ENCODE data around the gene SPDYE16.
"Not testable (repeated sequence)": the region's sequence is repeated elsewhere in the genome, so short reads cannot be mapped to it uniquely, and the experiment has no call there.

GRCh38 chr7:76575919-76576655, 33.0 kb upstream of the SPDYE16 start:
- not testable (repeated sequence) for TF ChIP-seq FOXK2 (IDR thresholded peaks at IDR 0.05); LEF1 (IDR thresholded peaks at IDR 0.05; ENCODE audit: borderline replicate concordance); HDGF (IDR thresholded peaks at IDR 0.05; ENCODE audit: borderline replicate concordance); BHLHE40 (IDR thresholded peaks at IDR 0.05; ENCODE audit: borderline replicate concordance); SP1 (IDR thresholded peaks at IDR 0.05); FOXM1 (IDR thresholded peaks at IDR 0.05; ENCODE audit: borderline replicate concordance); TARDBP (IDR thresholded peaks at IDR 0.05); NFRKB (IDR thresholded peaks at IDR 0.05); L3MBTL2 (conservative IDR thresholded peaks at IDR 0.05)

Measured in HEK293T (cell line).